Activated T-cell treated with anti-CD3 and anti-CD28 coated beads, Interleukin-2, amount 50 U/mL, for 4 hours (primary cell): Measurements from ENCODE around the gene ANKDD1A. TPM values are rescaled to one million over a fixed set of nuclear protein-coding genes. Genes with fewer than 3 reads are reported as not detected.

ENCODE experiments used
- ATAC-seq, 2 donors: fragments of 200-7000 bp; cut with Tn5 transposase; one replicate each; pipeline ENCODE4 v1.10.0; 2021
- DNase-seq: peaks from one replicate; pipeline ENCODE4 v3.0.0-alpha.2; 2020
- H3K27me3 Mint-ChIP-seq: one replicate; pipeline ENCODE4 v1.8.0; 2021; ENCODE audit warnings: low read depth, mixed read lengths
- H3K36me3 Mint-ChIP-seq: one replicate; pipeline ENCODE4 v1.8.0; 2022; ENCODE audit warnings: mixed read lengths; ENCODE audit not compliant: insufficient read depth
- H3K4me1 Mint-ChIP-seq: one replicate; pipeline ENCODE4 v1.8.0; 2021; ENCODE audit warnings: low read depth, mixed read lengths
- H3K4me3 Mint-ChIP-seq: one replicate; pipeline ENCODE4 v1.8.0; 2021; ENCODE audit warnings: mild to moderate bottlenecking, moderate library complexity, mixed read lengths
- H3K9me3 Mint-ChIP-seq: one replicate; pipeline ENCODE4 v1.8.0; 2021; ENCODE audit warnings: mixed read lengths
- total RNA-seq, 3 donors: library from RNA; stranded (reverse); gene quantifications; one replicate each; pipeline ENCODE4 v1.2.1, GENCODE V29; 2021

ANKDD1A gene
- total RNA-seq, 3 donors from 2014 or later = 0.63 to 2.4 (median 1.4) TPM

GRCh38 chr15:64949383-64950186 is 37.9 kb downstream of the ANKDD1A start:
- Mint-ChIP-seq H3K4me3 (no peak overlapping the region), H3K9me3 (no peaks in the 10 kb centered on the region), H3K27me3 (no peaks in the 10 kb centered on the region), H3K36me3 (no peaks in the 10 kb centered on the region), H3K4me1 (peaks cover 4% of the 10 kb centered on the region)
- no peak for DNase-seq
- no peak for ATAC-seq

- ATAC-seq (no peak), DNase-seq (no peak)
- Mint-ChIP-seq H3K9me3 (no peaks in the 10 kb centered on the region), H3K36me3 (peaks cover 4% of the 10 kb centered on the region), H3K27me3 (no peaks in the 10 kb centered on the region), H3K4me3 (no peak overlapping the region), H3K4me1 (peaks cover 4% of the 10 kb centered on the region)
Observed at GRCh38 chr15:64950888-64951287, 39.2 kb downstream of the ANKDD1A start.

DNA sequence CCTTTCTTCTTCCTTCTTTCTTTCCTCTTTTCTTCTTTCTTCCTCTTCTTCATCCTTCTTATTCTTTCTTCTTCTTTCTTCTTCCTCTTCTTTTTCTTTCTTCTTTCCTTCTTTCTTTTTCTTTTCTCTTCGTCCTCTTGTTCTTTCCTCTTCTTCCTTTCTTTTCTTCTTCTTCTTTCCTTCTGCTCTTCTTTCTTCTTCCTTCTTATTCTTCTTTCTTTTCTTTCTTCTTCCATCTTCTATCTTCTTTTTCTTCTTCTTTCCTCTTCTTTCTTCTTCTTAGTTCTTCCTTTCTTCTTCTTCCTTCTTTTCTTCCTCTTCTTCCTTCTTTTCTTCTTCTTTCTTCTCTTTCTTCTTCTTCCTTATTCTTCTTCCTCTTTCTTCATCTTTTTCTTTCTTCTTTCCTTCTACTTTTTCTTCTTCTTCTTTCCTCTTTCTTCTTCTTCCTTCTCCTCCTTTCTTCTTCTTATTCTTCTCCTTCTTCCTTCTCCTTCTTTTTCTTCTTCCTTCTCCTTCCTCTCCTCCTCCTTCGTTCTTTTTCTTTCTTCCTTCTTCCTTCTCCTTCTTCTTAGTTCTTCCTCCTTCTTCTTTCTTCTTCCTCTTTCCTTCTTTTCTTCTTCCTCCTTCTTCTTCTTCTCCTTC is 40.2 kb downstream of the ANKDD1A start:
- DNase-seq = no peak
- H3K27me3 Mint-ChIP-seq = no peaks in the 10 kb centered on the region
- ATAC-seq = no peak
- no peak overlapping the region for H3K4me3 Mint-ChIP-seq
- no peaks in the 10 kb centered on the region for H3K9me3 Mint-ChIP-seq
- H3K4me1 Mint-ChIP-seq = peaks cover 4% of the 10 kb centered on the region
- H3K36me3 Mint-ChIP-seq = peaks cover 4% of the 10 kb centered on the region

- no peaks in the 10 kb centered on the region for H3K9me3 Mint-ChIP-seq
- ATAC-seq (no peak), DNase-seq (no peak)
- peaks cover 4% of the 10 kb centered on the region for H3K4me1 Mint-ChIP-seq
- no peaks in the 10 kb centered on the region for H3K27me3 Mint-ChIP-seq
- no peak overlapping the region for H3K4me3 Mint-ChIP-seq
- peaks cover 15% of the 10 kb centered on the region for H3K36me3 Mint-ChIP-seq
Observed at GRCh38 chr15:64954395-64954794, 42.7 kb downstream of the ANKDD1A start.

- DNase-seq = no peak
- Mint-ChIP-seq H3K4me3 (no peak overlapping the region), H3K9me3 (no peaks in the 10 kb centered on the region)
Observed at GRCh38 chr15:64959128-64959527, 47.4 kb downstream of the ANKDD1A start.

GRCh38 chr15:64960153-64960552 is 48.5 kb downstream of the ANKDD1A start:
- Mint-ChIP-seq H3K4me3 (no peak overlapping the region), H3K4me1 (no peaks in the 10 kb centered on the region), H3K27me3 (no peaks in the 10 kb centered on the region), H3K36me3 (peaks cover 57% of the 10 kb centered on the region), H3K9me3 (no peaks in the 10 kb centered on the region)
- DNase-seq = no peak
- ATAC-seq = no peak

More at GRCh38 chr15:64959128-64959527, 47.4 kb downstream of the ANKDD1A start:
- peaks cover 48% of the 10 kb centered on the region for H3K36me3 Mint-ChIP-seq
- ATAC-seq = no peak
- no peaks in the 10 kb centered on the region for H3K27me3 Mint-ChIP-seq
- H3K4me1 Mint-ChIP-seq = no peaks in the 10 kb centered on the region

DNA sequence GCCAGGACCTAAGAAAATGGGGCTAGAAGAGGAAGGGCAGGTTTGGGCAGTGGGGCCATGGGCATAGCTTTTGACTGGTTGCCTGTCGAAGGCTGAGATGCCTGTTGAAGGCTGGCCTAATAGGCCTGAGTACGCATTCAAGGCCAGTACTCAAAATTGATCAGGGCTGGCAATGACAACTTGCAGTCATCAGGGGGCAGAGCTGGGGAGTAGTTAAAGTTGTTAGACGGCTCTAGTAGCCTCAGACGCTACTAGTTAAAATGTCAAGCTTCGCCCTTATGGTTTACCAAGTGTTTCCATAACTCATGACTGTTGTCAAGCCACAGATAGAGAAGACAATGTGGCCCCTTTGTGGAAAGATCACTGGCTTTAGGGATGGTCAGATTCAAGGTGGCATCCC is 49.3 kb downstream of the ANKDD1A start:
- Mint-ChIP-seq H3K9me3 (no peaks in the 10 kb centered on the region), H3K4me3 (no peak overlapping the region), H3K27me3 (no peaks in the 10 kb centered on the region), H3K4me1 (no peaks in the 10 kb centered on the region), H3K36me3 (peaks cover 55% of the 10 kb centered on the region)
- ATAC-seq (no peak), DNase-seq (no peak)

DNA sequence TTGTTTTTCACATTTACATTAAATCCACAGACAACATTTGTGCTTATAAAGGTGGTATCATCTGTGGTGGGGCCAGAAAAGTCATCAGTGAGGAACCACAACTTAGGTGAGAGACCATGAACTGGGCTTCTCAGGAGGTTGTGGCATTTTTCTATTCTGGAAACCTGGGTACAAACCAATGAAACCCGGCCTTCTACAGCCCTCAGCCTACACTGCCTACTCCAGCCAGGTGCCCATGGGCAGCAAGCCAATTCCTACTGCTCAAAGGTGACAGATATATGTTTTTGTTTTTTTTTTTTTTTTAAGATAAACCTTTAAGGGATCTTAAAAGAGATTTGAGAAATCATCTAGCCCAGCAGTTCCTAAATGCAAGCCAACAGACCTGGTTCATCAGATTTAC is 57.7 kb downstream of the ANKDD1A start:
- Mint-ChIP-seq H3K36me3 (peaks cover 26% of the 10 kb centered on the region), H3K4me1 (no peaks in the 10 kb centered on the region), H3K27me3 (no peaks in the 10 kb centered on the region), H3K4me3 (no peak overlapping the region), H3K9me3 (no peaks in the 10 kb centered on the region)
- no peak for DNase-seq
- no peak for ATAC-seq

- no peak for DNase-seq
- H3K9me3 Mint-ChIP-seq = no peaks in the 10 kb centered on the region
- ATAC-seq = no peak
- H3K4me1 Mint-ChIP-seq = no peaks in the 10 kb centered on the region
- H3K36me3 Mint-ChIP-seq = peaks cover 23% of the 10 kb centered on the region
- H3K27me3 Mint-ChIP-seq = no peaks in the 10 kb centered on the region
- no peak overlapping the region for H3K4me3 Mint-ChIP-seq
Observed at GRCh38 chr15:64970698-64971097, 59.0 kb downstream of the ANKDD1A start.

DNA sequence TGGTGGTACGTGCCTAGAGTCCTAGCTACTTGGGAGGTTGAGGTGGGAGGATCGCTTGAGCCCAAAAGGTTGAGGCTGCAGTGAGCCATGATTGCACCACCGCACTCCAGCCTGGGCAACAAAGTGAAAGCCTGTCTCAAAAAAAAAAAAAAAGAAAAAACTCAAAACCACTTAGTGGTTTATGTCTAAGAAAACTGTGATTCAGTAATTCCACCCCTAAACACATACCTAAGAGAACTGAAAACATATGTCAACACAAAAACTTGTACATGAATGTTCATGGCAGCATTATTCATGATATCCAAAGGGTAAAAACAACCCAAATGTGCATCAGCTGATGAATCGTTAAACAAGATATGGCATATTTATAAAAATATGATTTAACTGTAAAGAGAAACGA is 63.7 kb downstream of the ANKDD1A start:
- DNase-seq (no peak), ATAC-seq (no peak)
- no peak overlapping the region for H3K4me3 Mint-ChIP-seq
- H3K4me1 Mint-ChIP-seq = no peaks in the 10 kb centered on the region
- H3K27me3 Mint-ChIP-seq = no peaks in the 10 kb centered on the region
- no peaks in the 10 kb centered on the region for H3K9me3 Mint-ChIP-seq
- peaks cover 27% of the 10 kb centered on the region for H3K36me3 Mint-ChIP-seq

DNA sequence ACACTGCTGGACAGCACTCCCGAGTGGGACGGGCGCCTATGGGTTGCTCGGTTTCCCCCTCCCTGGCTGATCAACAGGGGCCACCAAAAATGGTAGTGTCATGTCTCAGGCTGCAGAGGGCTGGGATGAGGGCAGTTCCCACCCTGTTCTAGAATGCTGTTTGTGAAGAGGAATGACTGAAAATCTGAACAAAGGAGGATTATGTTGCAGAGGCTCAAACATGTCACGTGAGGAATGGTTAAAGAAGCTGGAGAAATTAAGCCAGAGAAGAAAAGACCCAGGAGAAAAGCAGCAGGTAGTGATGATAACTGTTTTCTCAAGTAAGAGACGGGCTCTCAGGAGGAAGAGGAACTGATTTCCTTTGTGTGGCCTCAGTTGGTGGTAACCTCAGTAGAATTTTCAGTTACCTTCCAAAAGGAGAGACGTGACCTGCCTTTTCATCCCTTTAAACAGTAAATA is 67.6 kb downstream of the ANKDD1A start:
- no peak overlapping the region for H3K4me3 Mint-ChIP-seq
- H3K9me3 Mint-ChIP-seq = no peaks in the 10 kb centered on the region
- H3K27me3 Mint-ChIP-seq = no peaks in the 10 kb centered on the region
- H3K36me3 Mint-ChIP-seq = peaks cover 32% of the 10 kb centered on the region
- DNase-seq (no peak), ATAC-seq (no peak)
- peaks cover 3% of the 10 kb centered on the region for H3K4me1 Mint-ChIP-seq

- peaks cover 19% of the 10 kb centered on the region for H3K4me1 Mint-ChIP-seq
- H3K4me3 Mint-ChIP-seq = no peak overlapping the region
- no peaks in the 10 kb centered on the region for H3K9me3 Mint-ChIP-seq
- H3K36me3 Mint-ChIP-seq = peaks cover 22% of the 10 kb centered on the region
- ATAC-seq (no peak), DNase-seq (no peak)
- H3K27me3 Mint-ChIP-seq = no peaks in the 10 kb centered on the region
Observed at GRCh38 chr15:64981812-64982431, 70.2 kb downstream of the ANKDD1A start.

DNA sequence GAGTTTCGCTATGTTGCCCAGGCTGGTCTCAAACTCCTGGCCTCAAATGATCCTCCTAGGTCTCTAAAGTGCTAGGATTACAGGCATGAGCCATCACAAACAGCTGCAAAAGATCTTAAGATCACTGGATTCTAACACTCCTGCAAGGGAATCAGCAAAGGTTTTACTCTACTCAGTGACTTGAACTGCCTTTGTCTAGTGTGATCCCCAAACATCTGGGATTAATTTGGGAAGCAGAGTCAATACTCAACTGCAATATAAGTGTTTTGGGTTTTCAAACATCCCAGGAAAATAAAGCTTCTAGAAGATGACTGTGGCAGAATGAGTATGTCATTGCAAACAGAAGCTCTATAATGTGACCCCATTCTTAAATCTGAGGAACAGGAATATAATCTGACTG is 70.8 kb downstream of the ANKDD1A start:
- DNase-seq (no peak), ATAC-seq (no peak)
- peaks cover 24% of the 10 kb centered on the region for H3K4me1 Mint-ChIP-seq
- H3K4me3 Mint-ChIP-seq = no peak overlapping the region
- H3K36me3 Mint-ChIP-seq = peaks cover 22% of the 10 kb centered on the region
- H3K9me3 Mint-ChIP-seq = no peaks in the 10 kb centered on the region
- no peaks in the 10 kb centered on the region for H3K27me3 Mint-ChIP-seq

DNA sequence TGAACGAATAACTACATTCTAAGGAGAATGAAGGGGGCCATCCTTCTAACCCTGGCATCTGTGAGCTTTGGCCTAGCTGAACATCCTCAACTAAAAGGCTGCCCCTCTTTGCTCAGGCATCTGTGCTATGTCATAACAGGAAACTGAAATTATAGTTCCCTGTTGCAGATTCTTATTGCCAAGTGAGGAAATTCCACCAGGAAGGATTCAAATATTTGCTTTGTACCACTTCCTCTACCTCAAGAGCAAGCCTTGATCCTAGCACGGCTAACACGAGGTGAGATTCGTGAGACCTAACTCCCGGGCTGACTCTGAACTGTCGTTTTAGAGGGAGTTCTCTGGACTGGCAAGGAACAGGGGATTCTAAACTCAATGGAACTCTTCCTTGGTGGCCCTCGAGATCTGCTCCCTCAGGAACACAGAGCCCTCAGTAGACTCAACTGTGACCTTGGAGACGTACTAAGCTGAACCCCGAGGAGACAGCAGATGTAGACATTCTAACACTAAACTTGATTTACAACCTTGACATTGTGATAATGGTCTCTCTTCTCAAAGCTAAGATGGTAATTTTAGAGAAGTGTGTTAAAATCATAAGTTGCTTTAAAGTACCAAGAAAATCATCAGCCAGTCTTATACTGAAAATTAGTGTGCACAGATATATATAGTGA is 73.8 kb downstream of the ANKDD1A start:
- H3K36me3 Mint-ChIP-seq = peaks cover 9% of the 10 kb centered on the region
- H3K4me1 Mint-ChIP-seq = peaks cover 47% of the 10 kb centered on the region
- H3K27me3 Mint-ChIP-seq = no peaks in the 10 kb centered on the region

More for the DNA sequence above, 73.8 kb downstream of the ANKDD1A start:
- Mint-ChIP-seq H3K4me3 (no peak overlapping the region), H3K9me3 (no peaks in the 10 kb centered on the region)
- ATAC-seq = no peak
- DNase-seq = no peak
